Measurements from ENCODE around the gene RARG. TPM values are rescaled to one million over a fixed set of nuclear protein-coding genes. Genes with fewer than 3 reads are reported as not detected.
A peak's percentile ranks its signal among the peaks of the same experiment; 100 is the strongest.

Gene RARG
- total RNA-seq, 1 experiment from 2014 or later, result 118 TPM

DNA sequence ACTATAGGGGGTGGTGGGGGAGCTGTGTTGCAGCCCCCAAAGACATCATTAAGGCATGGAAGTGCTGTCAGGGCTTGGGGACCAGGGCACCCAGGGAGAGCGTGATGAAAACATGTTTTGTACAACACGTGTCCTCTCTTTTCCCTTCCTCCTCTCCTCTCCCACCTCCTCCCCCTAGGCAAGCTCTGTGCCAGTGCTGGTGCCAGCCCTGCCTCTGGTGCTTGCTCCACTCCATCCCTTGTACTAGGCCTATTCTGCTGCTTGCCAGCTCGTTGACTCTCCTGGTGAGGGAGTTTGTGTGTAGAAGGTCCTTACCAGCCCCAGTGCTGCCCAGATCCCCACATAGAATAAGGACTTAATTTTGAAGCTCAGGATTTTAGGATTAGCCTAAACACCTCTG lies 3.2 kb upstream of the RARG start:
- Histone ChIP-seq H3K36me3 (ENCODE audit: low read depth) (no peaks in the 10 kb centered on the region), H2AFZ (no peak overlapping the region), H3K4me1 (replicated peaks; ENCODE audit: insufficient read depth) (peaks cover 44% of the 10 kb centered on the region), H3K27me3 (ENCODE audit: insufficient read depth, low read depth) (no peaks in the 10 kb centered on the region), H3K9me2 (ENCODE audit: insufficient read depth) (no peaks in the 10 kb centered on the region), H3F3A (ENCODE audit: insufficient read depth, low read depth) (peaks cover 27% of the 10 kb centered on the region), H3K27ac (no peak overlapping the region), H3K4me2 (no peak overlapping the region), H3K9me3 (ENCODE audit: insufficient read depth, low read depth) (no peaks in the 10 kb centered on the region), H3K4me3 (no peak overlapping the region), H4K20me1 (ENCODE audit: insufficient read depth) (no peaks in the 10 kb centered on the region), H3K79me2 (ENCODE audit: low read depth) (peaks cover 14% of the 10 kb centered on the region)
- no TSS peak for BruUV-seq (replicated peaks)
- DNase-seq, result no peak
- ChIA-PET CTCF (interaction anchor here (0.6 kb wide), 1 partner anchor 9 kb away, joined by 3 read pairs; no protein-coding TSS in a partner anchor), POLR2A (ENCODE audit: unreplicated experiment) (no interaction called here)
- intact Hi-C loops (cut with micrococcal nuclease; ENCODE audit: unreplicated experiment), result no loop called here
- TF ChIP-seq, protein P1, sequence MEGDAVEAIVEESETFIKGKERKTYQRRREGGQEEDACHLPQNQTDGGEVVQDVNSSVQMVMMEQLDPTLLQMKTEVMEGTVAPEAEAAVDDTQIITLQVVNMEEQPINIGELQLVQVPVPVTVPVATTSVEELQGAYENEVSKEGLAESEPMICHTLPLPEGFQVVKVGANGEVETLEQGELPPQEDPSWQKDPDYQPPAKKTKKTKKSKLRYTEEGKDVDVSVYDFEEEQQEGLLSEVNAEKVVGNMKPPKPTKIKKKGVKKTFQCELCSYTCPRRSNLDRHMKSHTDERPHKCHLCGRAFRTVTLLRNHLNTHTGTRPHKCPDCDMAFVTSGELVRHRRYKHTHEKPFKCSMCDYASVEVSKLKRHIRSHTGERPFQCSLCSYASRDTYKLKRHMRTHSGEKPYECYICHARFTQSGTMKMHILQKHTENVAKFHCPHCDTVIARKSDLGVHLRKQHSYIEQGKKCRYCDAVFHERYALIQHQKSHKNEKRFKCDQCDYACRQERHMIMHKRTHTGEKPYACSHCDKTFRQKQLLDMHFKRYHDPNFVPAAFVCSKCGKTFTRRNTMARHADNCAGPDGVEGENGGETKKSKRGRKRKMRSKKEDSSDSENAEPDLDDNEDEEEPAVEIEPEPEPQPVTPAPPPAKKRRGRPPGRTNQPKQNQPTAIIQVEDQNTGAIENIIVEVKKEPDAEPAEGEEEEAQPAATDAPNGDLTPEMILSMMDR (conservative IDR thresholded peaks at IDR 0.05), result no peak
- no peak for TF ChIP-seq EZH2 (IDR thresholded peaks at IDR 0.05; ENCODE audit: low read depth)

- no peaks in the 10 kb centered on the region for H3K9me2 ChIP-seq (ENCODE audit: insufficient read depth)
- no peak overlapping the region for H2AFZ ChIP-seq
- CTCF ChIA-PET, result interaction anchor here (0.6 kb wide), 1 partner anchor 206 kb away, joined by 20 read pairs; no protein-coding TSS in a partner anchor
- H3K4me1 ChIP-seq (replicated peaks; ENCODE audit: insufficient read depth), result peaks cover 52% of the 10 kb centered on the region
- POLR2A ChIA-PET (ENCODE audit: unreplicated experiment), result no interaction called here
- intact Hi-C loops (cut with micrococcal nuclease; ENCODE audit: unreplicated experiment), result no loop called here
- no peaks in the 10 kb centered on the region for H3K27me3 ChIP-seq (ENCODE audit: insufficient read depth, low read depth)
- no peak overlapping the region for H3K27ac ChIP-seq
- H3K9me3 ChIP-seq (ENCODE audit: insufficient read depth, low read depth), result no peaks in the 10 kb centered on the region
- H4K20me1 ChIP-seq (ENCODE audit: insufficient read depth), result no peaks in the 10 kb centered on the region
- peaks cover 33% of the 10 kb centered on the region for H3F3A ChIP-seq (ENCODE audit: insufficient read depth, low read depth)
- BruUV-seq (replicated peaks), result no TSS peak
- no peak for DNase-seq
- H3K79me2 ChIP-seq (ENCODE audit: low read depth), result peaks cover 21% of the 10 kb centered on the region
- H3K36me3 ChIP-seq (ENCODE audit: low read depth), result peaks cover 4% of the 10 kb centered on the region; the same call in 1 of the 2 replicates
- peak overlapping the region; percentile 78 for H3K4me2 ChIP-seq
- no peak overlapping the region for H3K4me3 ChIP-seq
- TF ChIP-seq, protein P1 (conservative IDR thresholded peaks at IDR 0.05), result no peak
- no peak for TF ChIP-seq EZH2 (IDR thresholded peaks at IDR 0.05; ENCODE audit: low read depth)
Observed at GRCh38 chr12:53234271-53234914, 2.4 kb upstream of the RARG start.

GRCh38 chr12:53233671-53234121 lies 1.7 kb upstream of the RARG start:
- DNase-seq, result no peak
- Histone ChIP-seq H2AFZ (no peak overlapping the region), H3K4me3 (no peak overlapping the region), H3K9me3 (ENCODE audit: insufficient read depth, low read depth) (no peaks in the 10 kb centered on the region), H3K36me3 (ENCODE audit: low read depth) (peaks cover 10% of the 10 kb centered on the region; the same call in 1 of the 2 replicates), H3K79me2 (ENCODE audit: low read depth) (peaks cover 28% of the 10 kb centered on the region), H3K27ac (peak overlapping the region; percentile 71; the same call in 1 of the 2 replicates), H3F3A (ENCODE audit: insufficient read depth, low read depth) (peaks cover 33% of the 10 kb centered on the region), H3K9me2 (ENCODE audit: insufficient read depth) (no peaks in the 10 kb centered on the region), H3K27me3 (ENCODE audit: insufficient read depth, low read depth) (no peaks in the 10 kb centered on the region), H3K4me1 (replicated peaks; ENCODE audit: insufficient read depth) (peaks cover 59% of the 10 kb centered on the region), H3K4me2 (peak overlapping the region; percentile 78), H4K20me1 (ENCODE audit: insufficient read depth) (no peaks in the 10 kb centered on the region)
- no peak for TF ChIP-seq EZH2 (IDR thresholded peaks at IDR 0.05; ENCODE audit: low read depth)
- TF ChIP-seq, protein P1 (conservative IDR thresholded peaks at IDR 0.05), result no peak
- no TSS peak for BruUV-seq (replicated peaks)
- POLR2A ChIA-PET (ENCODE audit: unreplicated experiment), result interaction anchor here (0.6 kb wide), 1 partner anchor 655 kb away, joined by 3 read pairs; no protein-coding TSS in a partner anchor
- CTCF ChIA-PET, result interaction anchor here (0.6 kb wide), 1 partner anchor 207 kb away, joined by 20 read pairs; no protein-coding TSS in a partner anchor
- intact Hi-C loops (cut with micrococcal nuclease; ENCODE audit: unreplicated experiment), result no loop called here
